Measurements from ENCODE around the gene CACNA2D4.

GRCh38 chr12:1863823-1864222, 54.6 kb downstream of the CACNA2D4 start:
- no peak for TF ChIP-seq POLR2A (IDR thresholded peaks at IDR 0.05)
- no peak for TF ChIP-seq CTCF (IDR thresholded peaks at IDR 0.05)

Data from heart left ventricle (tissue), 13 donors.